CMK (cell line): ENCODE results near the gene SFXN2.
"Not testable (repeated sequence)": the region's sequence is repeated elsewhere in the genome, so short reads cannot be mapped to it uniquely, and the experiment has no call there.

ENCODE experiments used
- DNase-seq: peaks from one replicate; pipeline ENCODE4 v3.0.0-alpha.2; 2010; ENCODE audit warnings: low read depth

Gene SFXN2, protein sequence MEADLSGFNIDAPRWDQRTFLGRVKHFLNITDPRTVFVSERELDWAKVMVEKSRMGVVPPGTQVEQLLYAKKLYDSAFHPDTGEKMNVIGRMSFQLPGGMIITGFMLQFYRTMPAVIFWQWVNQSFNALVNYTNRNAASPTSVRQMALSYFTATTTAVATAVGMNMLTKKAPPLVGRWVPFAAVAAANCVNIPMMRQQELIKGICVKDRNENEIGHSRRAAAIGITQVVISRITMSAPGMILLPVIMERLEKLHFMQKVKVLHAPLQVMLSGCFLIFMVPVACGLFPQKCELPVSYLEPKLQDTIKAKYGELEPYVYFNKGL

DNA sequence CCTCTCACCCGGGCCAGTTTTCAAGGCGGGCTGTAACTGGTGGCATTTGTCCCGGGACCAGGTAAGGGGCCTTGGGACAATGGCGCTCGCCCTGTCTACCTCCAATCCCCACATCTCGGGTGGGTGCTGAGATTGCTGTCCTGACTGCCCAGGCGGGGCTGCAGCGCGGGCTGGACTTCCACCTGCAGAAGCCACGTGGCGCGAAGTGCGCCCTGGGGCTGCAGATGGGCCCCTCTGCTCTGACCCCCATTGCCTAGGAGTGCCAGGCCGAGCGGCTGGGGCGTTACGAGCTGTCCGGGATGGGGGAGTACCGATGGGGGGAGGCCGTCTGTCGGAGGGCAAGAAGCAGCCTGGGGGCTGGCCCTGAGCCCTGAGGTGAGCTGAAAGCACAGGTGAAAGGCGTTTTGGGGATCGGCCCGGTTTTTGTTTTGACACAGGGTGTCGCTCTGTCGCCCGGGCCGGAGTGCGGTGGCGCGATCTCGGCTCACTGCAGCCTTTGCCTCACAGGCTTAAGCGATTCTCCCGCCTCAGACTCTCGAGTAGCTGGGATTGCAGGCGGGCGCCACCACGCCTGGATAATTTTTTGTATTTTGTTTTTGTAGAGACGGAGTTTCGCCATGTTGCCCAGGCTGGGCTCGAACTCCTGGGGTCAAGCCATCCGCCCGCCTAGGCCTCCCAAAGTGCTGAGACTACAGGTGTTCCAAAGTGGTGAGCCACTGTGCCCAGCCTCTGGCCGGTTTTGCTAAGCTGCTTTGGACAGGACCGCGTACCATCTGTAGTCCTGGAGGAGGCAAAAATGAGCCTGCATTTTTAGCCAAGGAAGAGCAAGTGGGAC is at the start of gene SFXN2:
TSS of gene SFXN2 (plus strand) at position 16 of the 835 bp plus-strand sequence. CDS start 12,001 bp downstream, outside the sequence.
- no peak for DNase-seq

DNA sequence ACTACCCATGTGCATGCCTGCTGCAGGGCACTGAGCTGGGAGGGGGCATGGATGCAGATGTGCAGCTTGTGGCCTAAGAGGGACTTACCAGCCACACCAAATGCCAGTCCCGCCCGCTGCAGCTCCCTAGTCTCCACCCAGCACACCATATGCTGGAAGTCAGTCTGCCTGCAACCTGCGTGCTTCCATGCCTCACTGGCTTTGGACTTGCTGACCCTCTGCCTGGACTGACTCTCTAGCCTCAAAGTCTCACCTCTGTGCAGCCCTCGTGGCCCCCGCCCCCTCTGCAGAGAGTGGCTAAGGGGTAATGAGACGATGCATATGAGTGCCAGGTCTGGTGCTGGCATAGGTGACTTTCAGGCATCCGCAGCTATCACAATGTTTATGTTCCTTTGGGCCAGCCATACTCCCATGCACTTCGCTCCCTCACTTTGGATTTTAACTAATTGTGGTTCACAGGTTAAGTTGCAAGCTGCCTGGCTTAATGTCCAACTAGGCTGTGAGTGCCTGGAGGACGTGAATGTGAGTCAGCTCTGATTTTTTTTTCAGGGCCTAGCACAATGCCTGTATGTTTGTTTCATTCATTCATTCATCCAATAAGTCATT is 48.4 kb upstream of the SFXN2 start:
- no peak for DNase-seq

DNA sequence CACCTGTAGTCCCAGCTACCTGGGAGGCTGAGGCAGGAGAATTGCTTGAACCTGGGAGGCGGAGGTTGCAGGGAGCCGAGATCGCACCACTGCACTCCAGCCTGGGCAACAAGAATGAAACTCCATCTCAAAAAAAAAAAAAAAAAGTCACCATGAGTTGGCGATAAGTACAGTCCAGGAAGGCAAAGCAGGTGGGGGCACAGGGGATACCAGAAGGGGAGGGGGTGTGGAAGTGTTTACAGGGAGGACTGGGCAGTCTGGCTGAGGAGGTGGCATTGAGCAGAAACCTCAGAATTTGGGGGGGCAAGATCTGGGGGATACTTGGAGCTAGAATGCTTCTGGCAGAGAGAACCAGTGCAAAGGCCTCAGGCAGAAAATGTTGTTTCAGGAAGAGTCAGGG is 47.0 kb upstream of the SFXN2 start:
- not testable (repeated sequence) for DNase-seq

DNA sequence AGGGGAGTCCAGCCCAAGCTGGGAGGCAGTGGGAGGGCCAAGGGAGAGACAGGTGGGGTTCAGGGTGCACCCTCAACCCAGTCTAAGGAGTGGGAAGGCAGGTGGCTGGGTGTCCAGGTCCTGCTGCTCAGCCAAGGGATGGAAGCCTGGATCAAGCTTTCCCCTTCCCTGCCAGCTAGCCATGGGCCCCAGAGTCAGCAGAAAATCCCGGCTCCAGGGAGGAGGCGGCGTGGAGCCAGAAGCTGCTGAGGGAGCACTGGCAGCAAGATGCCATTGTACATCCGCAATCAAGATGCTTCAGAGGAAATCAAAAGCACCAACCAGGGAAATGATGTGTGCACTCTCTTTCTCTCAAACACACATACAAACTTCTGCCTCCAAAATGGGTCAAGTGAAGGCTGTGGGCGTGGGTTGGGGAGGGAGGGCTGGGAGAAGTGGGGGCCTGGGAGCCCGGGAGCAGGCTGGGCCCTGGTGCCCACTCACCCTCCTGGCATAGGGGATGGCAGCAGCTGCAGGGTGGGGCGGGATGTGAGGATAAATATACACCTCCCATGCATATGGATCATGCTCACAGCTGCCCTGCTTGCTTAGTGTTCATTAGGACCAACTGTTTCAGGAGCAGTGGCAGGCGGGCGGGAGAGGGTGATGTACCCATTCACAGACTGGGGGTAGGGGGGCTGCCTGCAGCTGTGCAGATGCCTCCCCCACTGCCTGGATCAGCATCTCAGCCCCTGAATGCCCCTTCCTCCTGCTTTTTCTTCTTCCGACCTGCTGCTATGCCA is 45.9 kb upstream of the SFXN2 start:
- no peak for DNase-seq

DNA sequence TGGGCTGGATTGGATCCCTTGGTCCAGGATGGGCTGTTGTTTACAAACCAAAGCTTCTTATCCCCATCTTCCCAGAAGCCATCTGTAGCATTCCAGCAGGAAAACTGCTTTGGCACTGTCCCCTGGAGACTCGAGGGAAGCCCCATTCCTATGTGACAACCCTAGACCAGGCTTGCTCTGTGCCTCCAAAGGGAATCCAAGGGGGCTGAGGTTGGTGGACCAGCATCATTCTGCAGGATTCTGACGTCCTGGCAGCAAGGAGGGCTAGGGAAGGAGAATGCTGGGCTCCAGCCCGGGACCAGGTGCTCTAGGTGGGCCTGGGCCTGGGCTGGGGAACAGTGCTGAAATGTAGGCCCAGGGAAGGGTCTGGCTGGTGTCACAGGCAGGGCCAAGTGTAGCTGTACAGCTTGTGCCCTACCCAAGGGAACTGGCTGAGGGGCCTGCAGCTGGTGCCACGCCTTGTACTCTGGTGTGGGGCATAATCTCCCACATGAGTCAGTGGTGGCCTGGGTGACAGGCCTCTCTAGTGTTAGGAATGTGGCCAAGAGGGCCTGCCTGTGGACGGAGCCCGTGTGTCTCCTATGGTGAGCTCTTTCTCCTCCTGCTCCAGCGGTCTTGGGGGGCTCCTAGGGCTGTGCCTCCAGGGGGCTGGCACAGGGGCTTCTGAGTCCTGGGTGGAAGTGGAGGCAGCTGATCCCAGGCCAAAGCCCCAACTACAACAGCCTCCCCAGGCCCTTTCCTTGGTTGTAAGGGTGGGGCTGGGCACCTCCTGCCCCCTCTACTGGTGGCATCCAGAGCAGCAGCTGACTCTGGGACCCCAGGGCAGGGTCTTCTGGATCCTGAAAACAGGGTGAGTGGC is 45.0 kb upstream of the SFXN2 start:
- no peak for DNase-seq

DNA sequence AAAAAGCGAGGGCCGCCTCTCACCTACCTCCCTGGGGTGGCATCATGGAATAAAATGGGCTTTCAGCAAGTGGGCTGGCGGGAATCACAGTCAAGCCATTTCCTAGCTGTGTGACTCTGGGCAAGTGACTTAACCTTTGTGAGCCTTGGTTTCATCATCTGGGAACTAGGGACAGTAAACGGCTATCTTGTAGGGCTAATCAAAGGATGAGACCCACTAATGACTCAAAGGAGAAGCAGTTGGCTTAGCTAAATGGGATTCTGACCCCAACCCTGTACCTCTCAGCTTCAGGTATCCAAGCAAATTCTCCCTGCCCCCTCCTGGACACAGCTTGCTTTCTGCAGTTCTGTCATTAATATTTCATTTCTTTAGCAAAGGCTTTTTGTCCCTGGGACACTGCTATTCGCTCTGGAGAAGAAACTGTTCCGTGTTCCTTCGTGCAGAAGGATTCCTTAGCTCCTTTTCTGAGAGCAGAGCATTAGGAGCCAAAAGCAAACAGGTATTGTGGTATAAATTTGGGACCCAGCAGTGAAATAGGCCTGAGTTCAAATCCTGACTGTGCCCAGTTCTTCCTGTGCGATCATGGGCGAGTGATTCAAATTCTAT is 44.3 kb upstream of the SFXN2 start:
- DNase-seq, result no peak

DNA sequence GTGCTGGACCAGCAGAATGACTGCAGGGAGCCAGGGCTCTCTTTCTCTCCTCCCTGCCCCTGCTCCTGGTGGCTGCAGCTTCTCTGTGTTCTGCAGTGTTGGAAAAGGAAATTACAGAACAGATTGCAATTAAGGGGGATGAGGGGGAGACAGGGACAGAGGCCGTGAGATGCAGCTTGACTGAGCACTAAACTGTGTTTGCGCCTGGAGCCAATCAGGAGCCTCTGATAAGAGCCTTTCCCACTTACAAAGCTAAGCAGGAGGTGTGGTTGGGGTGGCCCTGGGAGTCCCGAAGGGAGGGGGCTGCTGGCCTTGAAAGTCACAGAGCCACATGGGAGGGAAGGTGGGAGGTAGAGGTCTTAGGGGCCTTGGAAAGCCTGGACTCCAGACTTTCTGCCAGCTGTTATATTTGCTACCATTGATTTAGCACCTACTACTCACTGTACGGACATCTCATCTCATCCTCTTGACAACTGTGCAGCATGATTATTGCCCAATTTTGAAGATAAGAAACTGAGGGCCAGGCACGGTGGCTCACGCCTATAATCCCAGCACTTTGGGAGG is 43.5 kb upstream of the SFXN2 start:
- DNase-seq, result no peak

DNA sequence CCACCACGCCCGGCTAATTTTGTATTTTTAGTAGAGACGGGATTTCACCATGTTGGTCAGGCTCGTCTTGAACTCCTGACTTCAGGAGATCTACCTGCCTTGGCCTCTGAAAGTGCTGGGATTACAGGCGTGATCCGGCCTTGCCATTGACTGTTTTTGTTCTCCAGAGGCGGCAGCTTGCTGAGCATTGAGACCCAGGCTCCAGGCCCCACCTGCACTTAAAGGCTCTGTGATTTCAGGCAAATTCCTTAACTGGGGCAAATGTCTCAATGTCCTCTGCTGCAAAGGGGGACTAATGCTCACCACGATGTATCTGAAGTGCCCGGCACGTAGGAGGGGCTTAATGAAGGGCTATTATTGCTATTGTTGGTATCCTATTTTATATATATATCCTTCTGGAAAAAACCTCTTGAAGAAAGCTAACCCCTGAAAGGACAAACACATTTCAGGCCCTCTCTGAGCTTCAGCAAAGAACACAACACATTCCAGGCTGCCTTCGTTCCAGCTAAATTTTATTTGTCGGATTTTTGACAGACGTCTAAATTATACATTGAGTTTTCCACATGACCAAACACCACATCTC is 41.1 kb upstream of the SFXN2 start:
- DNase-seq, result no peak

DNA sequence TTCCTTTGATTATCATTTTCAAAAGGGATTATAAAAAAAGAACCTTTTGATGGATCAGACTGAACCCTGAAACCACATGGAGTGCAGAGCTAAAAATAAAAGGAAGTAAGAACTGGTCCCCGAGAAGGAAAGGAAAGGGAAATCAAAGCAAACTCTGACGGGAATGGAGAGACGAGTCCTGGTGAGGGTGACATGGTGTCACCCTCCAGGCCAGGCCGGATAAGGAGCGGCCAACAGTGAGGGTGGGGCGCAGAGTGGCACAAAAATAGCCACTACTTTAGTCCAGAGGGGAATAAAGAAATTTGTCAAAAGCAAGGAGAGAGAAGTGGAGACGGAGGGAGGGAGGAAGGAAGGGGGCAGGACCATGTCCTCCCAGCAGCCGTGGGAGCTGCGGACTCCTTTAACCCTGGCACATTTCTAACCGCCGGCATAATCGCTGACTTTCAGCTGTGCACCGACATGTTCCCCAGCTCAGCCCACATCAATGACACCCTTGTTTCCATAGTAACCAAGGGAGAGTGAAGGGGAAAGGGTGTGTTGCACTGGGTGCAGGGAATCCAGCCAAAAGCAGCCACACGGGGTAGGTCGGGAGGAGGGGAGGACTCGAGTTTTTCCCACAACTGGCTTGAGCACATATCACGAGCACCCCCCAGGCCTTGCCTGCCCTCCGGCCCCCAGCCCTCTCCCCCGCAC is 40.5 kb upstream of the SFXN2 start:
- DNase-seq, result peak; percentile 82

DNA sequence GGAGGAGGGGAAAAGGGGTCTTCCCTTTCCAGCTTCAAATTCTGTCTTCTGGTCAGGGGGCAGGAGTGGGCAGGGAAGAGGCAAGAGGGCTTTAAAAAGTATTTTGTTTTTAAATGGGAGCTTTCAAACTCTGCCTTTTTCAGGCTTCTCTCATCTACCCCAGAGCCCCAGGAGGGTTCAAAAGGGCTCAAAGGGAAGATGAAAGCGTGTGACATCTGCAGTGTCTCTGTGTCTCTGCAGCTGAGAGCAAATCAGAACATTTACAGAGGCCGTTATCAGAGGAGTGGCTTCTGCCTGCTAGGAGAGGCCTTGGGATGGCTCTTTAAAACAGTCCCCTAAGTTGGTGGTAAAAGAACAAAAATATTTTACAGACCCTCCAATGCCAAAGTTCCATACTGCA is 39.9 kb upstream of the SFXN2 start:
- DNase-seq, result no peak

DNA sequence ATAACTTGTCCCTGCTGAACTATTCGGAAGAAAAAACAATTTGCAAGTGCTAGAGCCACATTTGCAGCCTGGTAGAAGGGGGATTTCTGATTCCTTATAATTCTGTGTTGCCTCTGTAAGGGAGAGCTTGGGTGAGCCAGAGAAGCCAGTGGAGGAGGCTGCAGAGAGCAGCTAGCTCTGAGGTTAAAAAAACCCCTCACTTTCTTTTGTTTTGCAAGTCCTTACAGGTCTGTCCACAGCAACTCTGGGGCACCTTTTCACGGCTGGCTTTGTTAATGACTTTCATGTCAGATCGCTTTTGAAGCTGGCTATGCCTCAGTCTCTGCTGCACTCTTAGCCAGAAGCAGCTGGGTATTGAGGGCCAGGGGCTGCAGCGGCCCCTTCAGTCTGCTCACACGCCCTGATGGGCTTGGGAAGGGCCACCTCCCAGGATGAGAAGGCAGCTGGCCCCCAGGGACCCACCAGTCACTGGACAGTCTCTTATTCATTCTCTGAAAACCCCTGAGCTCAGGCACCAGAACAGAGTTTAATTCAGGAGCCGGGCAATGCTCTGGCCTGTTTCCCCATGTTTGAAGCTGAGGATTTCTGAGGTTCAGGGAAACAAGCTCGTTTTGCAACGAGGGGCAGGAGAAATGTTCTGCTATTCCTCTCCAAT is 39.3 kb upstream of the SFXN2 start:
- no peak for DNase-seq

DNA sequence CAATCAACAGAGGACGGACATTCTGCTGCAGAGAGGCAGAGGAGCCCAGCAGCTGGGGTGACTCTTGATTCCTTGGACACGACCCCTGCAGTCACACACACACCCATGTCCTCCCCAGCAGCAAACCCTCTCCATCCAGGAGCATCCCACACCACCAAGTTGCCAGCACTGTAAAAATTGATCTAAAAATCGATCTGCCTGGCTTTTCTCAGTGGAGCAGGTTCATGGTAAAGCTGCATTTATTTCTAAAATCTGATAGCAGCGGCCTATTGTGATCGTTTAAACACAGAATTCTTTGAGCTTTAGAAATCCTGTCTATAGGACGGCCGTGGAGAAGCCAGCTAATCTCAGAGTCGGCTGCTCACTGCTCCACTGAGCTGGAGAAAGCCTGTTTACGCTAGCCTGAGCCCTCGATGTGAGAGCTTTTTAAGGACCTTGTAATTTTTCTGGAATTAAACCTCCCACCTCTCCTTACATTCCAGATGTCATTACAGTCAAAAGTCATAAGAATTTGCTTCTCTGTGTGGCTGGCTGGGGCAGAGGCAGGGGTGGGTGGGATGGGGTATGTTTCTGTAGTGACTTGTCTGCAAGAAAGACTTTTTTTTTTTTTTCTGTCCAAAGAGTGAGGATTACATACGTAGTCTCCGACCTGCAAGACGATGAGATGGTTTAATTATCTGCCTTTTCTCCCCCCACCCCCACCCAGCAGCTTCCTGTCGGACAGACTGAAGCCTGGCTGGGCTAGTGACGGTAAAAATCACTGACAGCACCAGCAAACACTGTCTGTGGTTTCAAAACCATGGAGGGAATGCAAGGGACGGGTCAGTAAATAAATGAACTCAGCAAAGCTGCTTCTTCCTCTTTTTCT is 38.5 kb upstream of the SFXN2 start:
- DNase-seq, result peak; percentile 20

DNA sequence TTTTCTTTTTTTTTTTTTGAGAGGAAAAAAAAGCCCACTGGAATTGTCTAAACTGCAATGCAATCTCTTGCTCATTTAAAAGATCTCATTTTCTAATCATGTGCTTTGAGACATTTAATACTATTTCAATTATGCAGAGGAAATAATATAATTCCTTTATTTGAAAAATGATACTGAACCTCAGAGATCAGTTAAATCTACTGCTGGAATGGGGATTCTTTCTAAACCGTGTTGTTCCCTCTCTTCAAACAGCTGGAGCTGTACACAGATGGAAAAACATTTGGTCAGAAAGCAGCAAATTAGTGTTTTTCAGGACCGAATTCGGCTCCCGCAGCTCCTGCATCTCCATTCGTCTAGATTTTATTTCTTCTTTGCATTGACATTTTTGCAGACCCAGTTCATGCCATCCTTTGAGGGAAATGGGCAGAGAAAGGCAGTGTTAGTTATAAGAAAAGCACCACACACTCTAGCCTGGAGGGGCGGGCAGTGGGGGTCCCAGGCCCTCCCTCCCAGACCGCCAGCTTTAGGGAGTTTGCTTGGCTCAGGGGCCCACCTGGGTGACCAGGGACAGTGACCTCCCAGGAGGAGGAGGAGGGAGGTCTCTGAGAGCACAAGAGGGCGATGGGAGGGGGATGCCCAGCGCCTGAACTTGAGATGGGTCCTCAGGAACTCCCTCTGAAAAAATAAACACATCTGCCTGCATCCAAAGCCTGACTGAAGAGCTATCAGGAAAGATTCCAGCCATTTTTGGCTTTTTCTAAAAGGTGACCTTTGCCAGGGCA is 37.7 kb upstream of the SFXN2 start:
- DNase-seq, result no peak

DNA sequence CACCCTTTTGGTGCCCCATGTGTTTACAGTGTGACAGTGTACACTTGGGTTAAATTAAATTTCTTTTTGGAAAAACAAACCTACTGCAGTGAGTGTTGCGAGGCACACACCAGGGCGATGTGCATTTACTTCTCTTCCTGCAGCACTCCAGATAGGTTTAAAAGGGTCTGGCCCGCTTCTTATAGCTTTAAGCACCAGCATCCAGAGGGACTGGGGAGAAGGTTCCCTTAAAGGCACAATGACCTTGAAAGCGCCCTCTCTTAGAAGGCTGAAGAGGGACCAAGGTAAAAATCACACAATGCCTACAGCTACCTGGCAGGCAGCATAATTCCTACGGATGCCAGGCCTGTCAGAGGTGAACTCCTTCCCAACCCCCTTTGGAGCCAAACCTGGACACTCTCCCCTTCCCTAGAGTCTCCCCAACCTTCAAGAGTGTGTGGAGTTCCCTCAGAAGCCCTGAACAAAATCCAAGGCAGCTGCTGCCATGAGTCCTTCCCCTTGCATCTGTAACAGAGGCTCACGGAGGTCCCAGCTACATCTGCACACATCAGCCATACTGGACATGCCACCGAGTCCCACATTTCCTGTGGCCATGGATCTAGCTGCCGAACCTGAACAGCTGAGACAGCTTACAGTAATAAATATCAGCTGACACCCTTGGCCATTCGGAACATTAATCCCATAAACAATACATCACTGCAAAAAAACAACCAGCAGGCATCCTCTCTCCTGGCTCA is 36.9 kb upstream of the SFXN2 start:
- no peak for DNase-seq

DNA sequence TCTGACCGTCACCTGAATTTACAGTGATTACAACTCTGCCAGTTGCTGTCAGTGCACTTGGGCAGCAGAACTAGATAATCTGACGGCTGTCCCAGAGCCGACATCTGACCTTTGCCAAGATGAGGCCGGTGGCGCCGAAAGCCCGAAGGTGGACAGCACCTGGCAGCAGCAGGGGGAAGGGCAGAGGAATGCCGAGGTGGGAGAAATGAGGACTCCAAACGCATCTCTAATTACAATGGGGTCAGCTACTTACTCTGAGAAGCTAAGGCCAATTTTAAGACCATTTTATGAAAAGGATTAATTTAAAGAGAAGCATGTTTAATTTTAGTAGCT is 36.4 kb upstream of the SFXN2 start:
- DNase-seq, result no peak

DNA sequence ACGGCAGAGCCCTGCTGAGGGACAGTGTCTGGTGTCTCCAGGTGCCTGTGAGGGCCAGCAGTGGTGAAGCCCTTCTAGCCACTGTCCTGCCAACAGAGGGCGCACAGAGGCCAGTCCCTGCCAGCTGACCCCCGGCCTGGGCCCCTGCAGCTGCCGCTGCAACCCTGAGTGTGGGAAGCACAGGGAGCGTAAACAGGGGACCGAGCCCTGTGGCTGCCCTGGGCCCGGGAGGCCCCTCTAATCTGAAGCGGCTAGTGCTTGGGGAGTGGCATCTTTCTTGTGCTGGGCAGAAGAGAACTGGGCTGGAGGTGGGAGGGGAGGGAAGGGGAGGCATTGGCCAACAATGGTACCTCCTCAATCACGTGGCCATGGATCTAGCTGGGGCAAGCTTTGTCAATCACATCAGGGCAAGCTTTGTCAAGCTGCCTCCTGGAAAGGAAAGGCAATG is 35.6 kb upstream of the SFXN2 start:
- no peak for DNase-seq

DNA sequence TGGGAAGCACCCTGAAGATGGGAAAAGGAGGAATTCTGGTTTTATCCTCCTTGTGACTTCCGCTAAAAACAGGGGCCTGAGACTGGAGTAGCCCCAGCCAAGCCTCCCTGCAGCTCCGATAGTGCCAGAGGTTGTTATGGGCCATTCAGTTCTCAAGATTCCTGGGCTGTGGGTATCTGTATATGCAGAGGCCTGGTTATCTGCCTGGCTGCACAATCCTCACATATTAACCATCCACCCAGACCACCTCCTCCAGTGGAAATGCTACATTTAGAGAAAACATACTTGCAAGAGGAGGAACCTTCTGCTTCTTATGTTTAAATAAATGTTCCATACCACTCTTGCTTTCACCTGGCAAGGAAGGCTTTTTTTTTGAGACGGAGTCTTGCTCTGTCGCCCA is 34.8 kb upstream of the SFXN2 start:
- no peak for DNase-seq
